Calu3 (cell line): Measurements from ENCODE around the gene B3GAT3. TPM values are rescaled to one million over a fixed set of nuclear protein-coding genes. Genes with fewer than 3 reads are reported as not detected.

Source experiments
- BruUV-seq: library from RNA; stranded (reverse); fragments of 400-500 nt; replicated peaks from 2 replicates; lab custom pipeline; 2021; lab: Mats Ljungman, UMichigan
- CTCF ChIA-PET: fragments of 300-600 bp; sonication (Branson Sonifier 250); formaldehyde crosslinking; loops from one replicate; lab custom pipeline; 2022; ENCODE audit warnings: antibody characterized with exemption; lab: Charles Lee
- DNase-seq: peaks from one replicate; pipeline ENCODE4 v3.0.0; 2022
- H3K27ac Mint-ChIP-seq: one replicate; pipeline ENCODE4 v1.8.0; 2022; ENCODE audit warnings: mixed read lengths; ENCODE audit not compliant: unreplicated experiment
- H3K27me3 Mint-ChIP-seq: one replicate; pipeline ENCODE4 v1.8.0; 2022; ENCODE audit warnings: mixed read lengths; ENCODE audit not compliant: unreplicated experiment
- H3K36me3 Mint-ChIP-seq: one replicate; pipeline ENCODE4 v1.8.0; 2022; ENCODE audit warnings: mild to moderate bottlenecking, moderate library complexity, mixed read lengths; ENCODE audit not compliant: insufficient read depth, unreplicated experiment
- H3K4me1 Mint-ChIP-seq: one replicate; pipeline ENCODE4 v1.8.0; 2022; ENCODE audit warnings: mild to moderate bottlenecking, low read depth, mixed read lengths; ENCODE audit not compliant: unreplicated experiment
- H3K4me3 Mint-ChIP-seq: one replicate; pipeline ENCODE4 v1.8.0; 2022; ENCODE audit warnings: mild to moderate bottlenecking, low read depth, moderate library complexity, mixed read lengths; ENCODE audit not compliant: unreplicated experiment
- H3K9me3 Mint-ChIP-seq: one replicate; pipeline ENCODE4 v1.8.0; 2022; ENCODE audit warnings: low read depth, mixed read lengths; ENCODE audit not compliant: unreplicated experiment
- intact Hi-C: fragments of 100-400 bp; cut with micrococcal nuclease; formaldehyde crosslinking; loops from one replicate; pipeline ENCODE4 v1.10.0; 2022; ENCODE audit not compliant: unreplicated experiment
- total RNA-seq: library from RNA; stranded (reverse); gene quantifications from 2 replicates; pipeline ENCODE4 v1.2.3, GENCODE V29; 2022
- TF ChIP-seq, protein P1 (sequence below): fragments of 200-600 bp; IDR thresholded peaks from one replicate; pipeline ENCODE4 v1.8.0; 2022; ENCODE audit warnings: antibody characterized with exemption; ENCODE audit not compliant: unreplicated experiment

The B3GAT3 gene
- total RNA-seq, 1 experiment from 2014 or later = 31.5 TPM

DNA sequence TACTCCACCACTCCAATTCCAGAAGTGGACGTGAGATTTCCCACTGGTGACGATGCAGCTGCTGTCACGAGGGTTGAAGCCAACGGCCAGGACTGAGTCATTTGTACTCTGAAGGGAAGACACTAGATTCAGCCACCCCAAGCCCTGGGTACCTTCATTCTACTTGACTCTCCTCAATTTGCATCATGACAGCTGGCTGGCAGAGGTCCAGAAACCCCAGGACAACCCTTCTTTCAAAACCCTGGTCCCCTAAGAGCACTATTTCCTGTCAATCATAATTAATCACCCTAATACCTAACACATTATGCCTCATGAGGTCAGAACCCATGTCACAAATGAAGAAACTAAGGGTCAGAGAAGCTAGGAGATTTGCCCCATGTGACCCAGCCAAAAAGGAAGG is 14.1 kb downstream of the B3GAT3 start:
- peaks cover 20% of the 10 kb centered on the region for H3K4me1 Mint-ChIP-seq
- CTCF ChIA-PET = no interaction called here
- H3K9me3 Mint-ChIP-seq = no peaks in the 10 kb centered on the region
- intact Hi-C loops = no loop called here
- no TSS peak for BruUV-seq
- H3K27ac Mint-ChIP-seq = no peak overlapping the region
- no peak overlapping the region for H3K4me3 Mint-ChIP-seq
- H3K27me3 Mint-ChIP-seq = no peaks in the 10 kb centered on the region
- H3K36me3 Mint-ChIP-seq = peaks cover 44% of the 10 kb centered on the region
- DNase-seq = no peak
- TF ChIP-seq, protein P1, sequence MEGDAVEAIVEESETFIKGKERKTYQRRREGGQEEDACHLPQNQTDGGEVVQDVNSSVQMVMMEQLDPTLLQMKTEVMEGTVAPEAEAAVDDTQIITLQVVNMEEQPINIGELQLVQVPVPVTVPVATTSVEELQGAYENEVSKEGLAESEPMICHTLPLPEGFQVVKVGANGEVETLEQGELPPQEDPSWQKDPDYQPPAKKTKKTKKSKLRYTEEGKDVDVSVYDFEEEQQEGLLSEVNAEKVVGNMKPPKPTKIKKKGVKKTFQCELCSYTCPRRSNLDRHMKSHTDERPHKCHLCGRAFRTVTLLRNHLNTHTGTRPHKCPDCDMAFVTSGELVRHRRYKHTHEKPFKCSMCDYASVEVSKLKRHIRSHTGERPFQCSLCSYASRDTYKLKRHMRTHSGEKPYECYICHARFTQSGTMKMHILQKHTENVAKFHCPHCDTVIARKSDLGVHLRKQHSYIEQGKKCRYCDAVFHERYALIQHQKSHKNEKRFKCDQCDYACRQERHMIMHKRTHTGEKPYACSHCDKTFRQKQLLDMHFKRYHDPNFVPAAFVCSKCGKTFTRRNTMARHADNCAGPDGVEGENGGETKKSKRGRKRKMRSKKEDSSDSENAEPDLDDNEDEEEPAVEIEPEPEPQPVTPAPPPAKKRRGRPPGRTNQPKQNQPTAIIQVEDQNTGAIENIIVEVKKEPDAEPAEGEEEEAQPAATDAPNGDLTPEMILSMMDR = no peak

DNA sequence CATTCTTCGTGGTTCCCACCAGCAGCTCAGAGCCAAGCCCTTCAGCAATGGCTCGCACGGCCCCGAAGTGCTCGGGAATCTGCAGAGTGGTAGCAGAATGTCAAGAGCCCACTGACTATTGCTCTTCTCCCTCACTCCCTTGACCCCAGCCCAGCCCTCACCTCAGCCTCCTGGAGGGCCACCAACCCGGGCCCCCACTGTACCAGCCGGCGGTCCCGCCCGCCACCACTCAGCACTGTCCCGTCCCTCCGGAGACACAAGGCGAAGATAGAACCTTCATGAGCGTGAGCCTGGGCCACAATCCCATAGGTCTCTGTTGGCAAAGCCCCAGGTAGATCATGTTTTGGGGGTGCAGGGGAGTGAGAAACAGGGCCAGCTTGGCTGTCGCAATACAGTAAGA is 15.9 kb downstream of the B3GAT3 start:
- no peak overlapping the region for H3K27ac Mint-ChIP-seq
- no peak overlapping the region for H3K4me3 Mint-ChIP-seq
- no peaks in the 10 kb centered on the region for H3K27me3 Mint-ChIP-seq
- H3K4me1 Mint-ChIP-seq = peaks cover 19% of the 10 kb centered on the region
- H3K9me3 Mint-ChIP-seq = no peaks in the 10 kb centered on the region
- peaks cover 49% of the 10 kb centered on the region for H3K36me3 Mint-ChIP-seq
- TF ChIP-seq, protein P1 = no peak
- CTCF ChIA-PET = no interaction called here
- no peak for DNase-seq
- intact Hi-C loops = no loop called here
- BruUV-seq = no TSS peak

DNA sequence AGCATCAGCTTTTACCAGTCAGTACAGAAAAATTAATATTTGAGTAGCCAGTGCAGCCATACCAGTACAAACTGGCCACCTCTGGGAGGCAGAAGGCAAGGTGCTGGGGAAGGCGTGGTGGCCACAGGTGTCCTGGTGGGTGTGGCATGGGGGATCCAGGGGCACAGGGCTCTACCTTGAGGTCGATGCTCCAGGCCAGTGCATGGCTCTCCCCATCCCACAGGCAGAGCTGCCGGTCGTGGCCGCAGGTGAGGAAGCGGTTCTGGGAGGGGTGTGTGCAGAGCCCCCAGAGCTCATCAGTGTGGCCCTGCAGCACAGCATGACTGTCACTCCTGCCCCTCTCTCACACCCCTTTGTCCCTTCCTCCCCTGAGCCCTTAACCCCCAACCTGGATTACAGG is 16.3 kb downstream of the B3GAT3 start:
- Mint-ChIP-seq H3K27ac (no peak overlapping the region), H3K9me3 (no peaks in the 10 kb centered on the region), H3K36me3 (peaks cover 49% of the 10 kb centered on the region), H3K4me1 (peaks cover 19% of the 10 kb centered on the region), H3K4me3 (no peak overlapping the region), H3K27me3 (no peaks in the 10 kb centered on the region)
- no peak for DNase-seq
- no TSS peak for BruUV-seq
- intact Hi-C loops = no loop called here
- CTCF ChIA-PET = no interaction called here
- TF ChIP-seq, protein P1 = no peak

DNA sequence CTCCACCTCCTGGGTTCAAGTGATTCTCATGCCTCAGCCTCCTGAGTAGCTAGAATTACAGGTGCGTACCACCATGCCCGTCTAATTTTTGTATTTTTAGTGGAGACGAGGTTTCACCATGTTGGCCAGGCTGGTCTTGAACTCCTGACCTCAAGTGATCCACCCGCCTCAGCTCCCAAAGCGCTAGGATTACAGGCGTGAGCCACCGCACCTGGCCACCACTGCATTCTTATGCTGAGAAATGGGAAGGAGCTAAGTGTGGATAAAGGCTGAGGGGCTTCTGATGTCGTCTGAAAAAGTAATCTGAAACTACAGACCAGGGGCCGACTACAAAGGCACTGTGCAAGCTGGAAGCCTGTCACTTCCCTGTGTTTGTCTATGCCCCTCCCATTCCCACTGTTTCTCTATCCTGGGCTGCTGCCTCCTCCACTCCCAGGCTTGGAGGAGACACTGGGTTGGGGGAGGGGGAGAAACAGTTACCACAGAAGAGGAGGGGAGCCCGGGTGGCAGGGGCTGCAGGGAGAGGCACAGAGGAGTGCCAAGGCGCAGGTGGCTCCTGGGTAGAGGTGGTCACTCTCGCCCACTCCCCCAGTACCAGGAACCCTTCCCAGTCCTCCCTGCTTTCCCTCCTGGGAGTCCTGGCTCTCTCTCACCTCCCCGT is 17.2 kb downstream of the B3GAT3 start:
- H3K27ac Mint-ChIP-seq = no peak overlapping the region
- CTCF ChIA-PET = no interaction called here
- no TSS peak for BruUV-seq

More for the DNA sequence above, 17.2 kb downstream of the B3GAT3 start:
- peaks cover 27% of the 10 kb centered on the region for H3K4me1 Mint-ChIP-seq
- H3K27me3 Mint-ChIP-seq = no peaks in the 10 kb centered on the region
- DNase-seq = no peak
- TF ChIP-seq, protein P1 = no peak
- no peak overlapping the region for H3K4me3 Mint-ChIP-seq
- peaks cover 53% of the 10 kb centered on the region for H3K36me3 Mint-ChIP-seq
- intact Hi-C loops = no loop called here
- H3K9me3 Mint-ChIP-seq = no peaks in the 10 kb centered on the region
